Effector CD4-positive, alpha-beta T cell (primary cell): ENCODE measurements around the gene PANX3.

Source experiments
- DNase-seq: peaks from one replicate; pipeline ENCODE4 v3.0.0-alpha.2; 2020

Gene PANX3

GRCh38 chr11:124622531-124623451 lies 11.6 kb downstream of the PANX3 start, which contains the start of gene TBRG1:
TSS of gene TBRG1 (plus strand) at chr11:124622864. CDS start at chr11:124623084, 220 bp downstream.
- peak; percentile 81 for DNase-seq

DNA sequence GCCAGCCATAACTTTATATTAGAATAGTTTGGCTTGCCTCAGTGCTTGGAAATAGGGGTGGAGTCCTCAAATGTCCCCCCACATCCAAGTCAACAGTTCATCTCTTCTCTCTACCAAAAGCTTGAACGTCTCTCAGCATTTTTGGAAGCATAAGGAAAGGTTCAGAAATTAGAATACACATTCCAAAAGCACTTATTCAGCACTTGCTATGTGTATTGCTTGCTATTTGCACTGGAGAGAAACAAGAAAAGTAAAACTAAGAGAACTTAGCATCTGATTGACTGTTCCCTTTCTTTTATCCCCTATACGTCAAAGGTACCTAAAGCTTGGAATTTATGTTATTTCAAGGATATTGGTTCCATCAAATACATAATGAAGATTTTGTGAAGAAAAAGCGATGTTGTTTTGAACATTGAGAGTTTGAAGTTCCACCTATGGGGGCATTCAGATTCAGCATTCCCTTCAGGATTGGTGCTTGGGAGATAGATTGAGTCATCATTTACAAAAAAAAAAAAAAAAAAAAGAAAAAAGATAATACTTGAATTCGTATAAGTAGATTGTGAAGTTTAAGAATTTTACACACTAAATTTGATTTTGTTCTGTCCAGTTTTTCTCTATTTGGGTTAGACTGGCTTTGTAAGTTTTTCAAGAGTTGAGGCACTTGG lies 12.8 kb downstream of the PANX3 start:
- no peak for DNase-seq

GRCh38 chr11:124625504-124626168 lies 14.4 kb downstream of the PANX3 start:
- DNase-seq, result no peak

DNA sequence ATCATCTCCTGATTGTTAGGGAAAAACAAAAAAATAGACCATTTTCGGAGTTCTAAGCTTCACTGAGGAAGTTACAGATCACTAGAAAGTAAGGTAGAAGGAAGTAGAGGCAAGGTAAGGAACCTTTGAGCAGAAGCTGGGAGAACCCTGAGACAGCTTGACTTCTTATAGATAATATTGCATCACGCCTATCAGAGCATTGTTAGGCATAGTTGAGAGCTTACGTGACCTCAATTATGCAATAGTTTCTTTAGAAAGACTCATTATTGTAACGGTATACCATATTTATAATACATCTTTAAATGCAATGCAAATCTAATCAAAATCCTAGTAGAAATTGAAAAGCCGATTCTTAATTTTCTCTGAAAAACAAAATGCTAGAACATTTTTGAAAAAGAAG lies 16.3 kb downstream of the PANX3 start:
- no peak for DNase-seq

- no peak for DNase-seq
Measured at GRCh38 chr11:124629961-124630360, 18.7 kb downstream of the PANX3 start.

DNA sequence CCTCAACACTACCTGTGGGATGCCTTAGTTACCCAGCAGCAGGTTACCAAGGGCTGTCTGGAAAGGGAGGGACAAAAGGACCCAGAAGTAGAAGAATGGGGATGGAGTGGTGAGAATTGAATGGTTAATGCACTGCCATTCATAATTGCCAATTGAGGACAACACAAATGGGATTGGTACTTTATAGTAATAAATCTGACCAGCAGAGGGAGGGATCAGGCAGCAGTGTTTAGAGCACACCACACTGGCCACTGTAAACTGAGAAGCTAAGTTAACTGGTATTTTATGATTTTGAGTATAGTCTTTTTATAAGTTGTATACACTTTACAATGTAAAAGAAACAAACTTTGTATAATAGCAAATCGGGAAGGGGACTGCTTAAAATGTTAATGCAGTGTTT lies 22.1 kb downstream of the PANX3 start:
- no peak for DNase-seq

GRCh38 chr11:124635932-124636331 lies 24.7 kb downstream of the PANX3 start:
- no peak for DNase-seq

- DNase-seq, result no peak
Measured at GRCh38 chr11:124638500-124638899, 27.3 kb downstream of the PANX3 start.

GRCh38 chr11:124639186-124639585 lies 28.0 kb downstream of the PANX3 start:
- DNase-seq, result no peak

- DNase-seq, result no peak
Measured at GRCh38 chr11:124640666-124641065, 29.4 kb downstream of the PANX3 start.

GRCh38 chr11:124642628-124643027 lies 31.4 kb downstream of the PANX3 start:
- DNase-seq, result no peak

DNA sequence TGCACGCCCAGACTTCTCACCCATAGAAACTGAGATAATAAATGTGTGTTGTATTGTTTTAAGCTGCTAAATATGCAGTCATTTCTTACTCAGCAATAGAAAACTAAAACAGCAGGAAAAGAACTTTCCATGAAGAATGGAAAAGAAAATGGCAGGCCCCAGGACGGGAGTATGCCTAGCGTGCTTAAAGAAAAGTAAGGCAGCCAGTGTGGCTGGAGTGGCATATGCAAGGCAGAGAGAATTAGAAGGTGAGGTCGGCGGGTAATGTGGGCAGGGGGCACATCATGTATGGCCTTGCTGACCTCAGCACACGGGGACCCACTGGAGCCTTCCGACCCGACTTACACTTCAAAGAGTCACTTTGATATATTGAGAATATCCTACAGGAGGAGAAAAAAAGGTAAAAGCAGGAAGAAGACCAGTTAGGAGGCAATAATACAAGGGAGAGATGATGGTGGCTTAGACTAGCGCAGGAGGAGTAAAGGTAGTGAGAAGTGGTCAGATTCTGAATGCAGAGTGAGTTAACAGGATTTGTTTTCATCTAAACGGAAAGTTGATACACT lies 31.9 kb downstream of the PANX3 start:
- DNase-seq, result no peak

DNA sequence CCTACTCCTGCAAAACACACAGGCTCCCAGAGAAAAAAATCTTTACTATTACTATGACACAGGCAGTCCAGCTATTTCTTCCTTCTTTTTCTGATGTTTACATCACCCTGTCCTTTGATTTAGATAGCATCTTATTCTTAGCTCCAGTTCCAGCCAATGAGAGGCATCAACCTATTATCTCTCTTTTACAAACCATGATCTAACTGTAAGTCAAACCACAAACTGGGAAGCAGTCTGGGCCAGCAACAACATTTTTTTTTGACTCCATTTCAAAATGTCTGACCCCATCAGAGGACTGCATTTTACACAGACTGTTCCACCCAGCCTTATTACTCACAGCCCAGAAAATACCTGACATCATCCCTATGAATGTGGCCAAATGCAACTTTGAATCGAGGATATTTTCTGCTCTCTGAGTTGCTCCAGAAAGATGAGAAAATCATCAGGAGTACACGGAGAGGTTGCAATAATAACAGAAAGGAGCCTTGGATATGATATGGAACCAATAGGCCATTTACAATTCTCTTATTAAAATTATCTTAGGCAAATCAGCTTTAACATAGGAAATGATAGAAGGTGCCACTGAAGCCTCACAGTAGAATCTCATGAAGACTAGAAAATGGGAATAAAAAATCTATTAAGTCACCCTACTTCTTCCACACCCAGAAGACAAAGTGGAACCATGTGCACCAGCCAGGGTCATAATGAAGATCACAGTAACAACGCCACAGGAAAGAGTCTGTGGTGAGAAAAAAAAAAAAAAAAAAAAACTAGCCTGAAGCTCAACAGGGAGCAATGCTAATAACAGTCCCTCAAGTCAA lies 32.6 kb downstream of the PANX3 start:
- no peak for DNase-seq

DNA sequence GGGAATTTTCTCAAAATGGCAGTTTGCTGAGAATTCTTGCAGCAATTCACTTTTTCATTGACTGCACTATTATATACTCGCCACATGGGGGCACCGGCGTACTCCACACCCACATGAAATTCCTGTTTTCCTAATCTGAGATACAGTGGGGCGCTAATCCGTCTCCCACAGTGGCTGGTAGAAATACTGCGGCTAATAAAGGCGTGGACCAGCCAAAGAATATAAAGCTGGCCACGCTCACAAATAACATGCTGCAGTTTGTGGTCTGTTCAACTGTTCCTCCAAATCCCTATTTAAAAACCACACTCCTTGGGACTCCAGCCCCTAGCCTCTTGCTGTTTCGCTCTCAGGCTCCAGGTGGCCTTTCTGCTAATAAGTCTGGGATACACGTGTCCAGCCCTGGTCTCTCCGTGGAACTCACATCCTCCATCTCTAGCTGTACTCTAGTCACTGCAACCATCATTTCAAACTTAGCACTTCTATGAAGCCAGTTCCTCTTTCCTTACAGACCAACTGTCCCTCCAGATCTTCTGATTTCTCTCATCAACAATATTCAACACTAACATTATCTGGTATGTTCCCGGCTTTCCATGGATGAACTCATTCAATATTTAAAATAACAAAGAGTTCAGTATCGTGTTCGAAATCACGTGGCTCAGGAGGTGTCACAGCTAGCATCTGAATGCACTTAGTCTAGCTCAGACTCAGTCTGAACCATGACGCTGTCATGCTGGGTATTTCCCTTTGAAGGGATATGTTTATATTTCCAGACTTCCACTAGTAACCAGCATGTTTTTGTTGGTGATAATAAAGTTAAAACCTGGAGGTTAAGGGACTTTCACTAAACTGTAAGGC lies 33.4 kb downstream of the PANX3 start:
- no peak for DNase-seq

DNA sequence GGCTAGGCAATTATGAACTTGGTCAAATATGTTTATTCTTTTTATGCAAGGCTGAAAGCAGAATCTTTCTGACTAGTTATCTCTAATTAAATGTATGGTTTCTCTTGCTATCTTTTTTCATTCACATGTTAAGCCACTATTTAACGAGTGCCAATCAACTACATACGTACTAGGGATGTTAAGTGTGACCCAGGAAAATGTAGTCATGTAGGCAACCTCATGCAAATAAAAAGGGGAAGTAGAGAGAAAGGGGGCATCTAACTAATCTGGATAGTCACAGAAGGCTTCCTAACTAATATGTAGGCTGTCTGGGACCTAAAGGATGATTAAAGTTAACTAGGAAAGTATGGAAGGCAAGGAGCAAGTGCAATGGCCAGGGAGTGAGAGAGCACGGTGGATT lies 34.9 kb downstream of the PANX3 start:
- DNase-seq, result no peak

- DNase-seq, result no peak
Measured at GRCh38 chr11:124648610-124649009, 37.4 kb downstream of the PANX3 start.

- no peak for DNase-seq
Measured at GRCh38 chr11:124656774-124657630, 45.8 kb downstream of the PANX3 start.

DNA sequence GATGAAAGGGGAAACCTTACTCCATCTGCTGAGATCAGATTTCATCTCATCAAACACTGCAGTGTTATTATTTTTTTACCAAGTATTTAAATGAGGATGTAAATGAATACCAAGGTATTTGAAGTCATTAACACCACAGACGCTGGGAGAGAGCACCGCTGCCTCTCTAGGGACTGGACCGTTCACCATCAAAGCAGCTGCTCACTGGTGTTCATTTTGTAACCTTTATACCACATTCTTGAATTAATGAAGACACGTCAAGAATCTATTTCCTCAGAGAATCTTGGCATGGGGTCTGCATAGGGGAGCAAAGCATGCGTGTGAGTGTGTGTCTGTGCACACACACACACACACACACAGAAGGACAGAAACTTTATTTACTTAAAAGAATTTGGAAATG lies 46.7 kb downstream of the PANX3 start:
- no peak for DNase-seq

DNA sequence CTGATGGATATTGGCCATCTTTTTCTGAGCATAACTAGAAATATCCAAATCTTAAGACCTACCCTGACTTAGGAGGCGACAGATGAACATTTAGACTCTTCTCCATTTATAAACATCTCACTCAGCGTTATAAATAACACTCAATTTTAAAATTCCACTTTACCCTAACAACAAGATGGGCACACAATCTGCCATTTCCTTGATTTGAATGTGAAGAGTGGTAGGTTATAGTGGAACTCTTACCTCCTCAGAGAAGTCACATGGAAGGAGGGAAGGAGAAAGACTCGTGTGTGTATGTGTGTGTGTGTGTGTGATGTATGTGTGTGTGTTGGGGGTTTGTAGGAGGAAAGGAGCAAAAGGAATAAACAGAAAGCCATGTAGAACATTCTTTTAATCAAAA lies 47.3 kb downstream of the PANX3 start:
- DNase-seq, result no peak

DNA sequence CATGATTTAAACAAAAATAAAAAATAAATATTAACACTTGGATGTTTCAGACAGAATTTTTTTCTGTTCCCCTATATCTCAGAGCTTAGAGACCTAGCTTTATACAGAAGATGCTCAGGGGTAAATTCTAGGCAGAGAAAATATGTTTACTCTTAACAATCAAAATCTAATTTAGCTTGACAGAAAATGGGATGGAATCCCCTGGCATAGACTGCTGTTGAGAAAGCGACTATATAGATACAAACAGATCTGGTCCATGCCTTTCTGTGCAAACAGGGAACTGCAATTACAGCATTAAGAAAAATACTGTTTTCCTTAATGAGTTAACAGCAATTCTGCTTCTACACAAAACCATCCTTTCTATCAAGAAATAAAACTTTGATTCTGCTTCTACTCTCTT lies 47.8 kb downstream of the PANX3 start:
- no peak for DNase-seq
